Medulla oblongata (tissue), 1 donor: Measurements from ENCODE around the gene AFF2.
A peak's percentile ranks its signal among the peaks of the same experiment; 100 is the strongest.

Experiments used
- DNase-seq: peaks from one replicate; pipeline ENCODE4 v3.0.0-alpha.2; 2015; ENCODE audit errors: extremely low spot score

Gene AFF2

GRCh38 chrX:148582353-148582752 is 81.9 kb downstream of the AFF2 start:
- DNase-seq = no peak

- DNase-seq = no peak
These were observed 88.4 kb downstream of the AFF2 start for GRCh38 chrX:148588649-148589310.

- DNase-seq = no peak
These were observed 92.2 kb downstream of the AFF2 start for GRCh38 chrX:148592595-148592994.

GRCh38 chrX:148593146-148593545 is 92.7 kb downstream of the AFF2 start:
- DNase-seq = no peak

- DNase-seq = no peak
These were observed 93.6 kb downstream of the AFF2 start for GRCh38 chrX:148593987-148594386.

GRCh38 chrX:148599404-148599803 is 99.0 kb downstream of the AFF2 start:
- no peak for DNase-seq

GRCh38 chrX:148600131-148600530 is 99.7 kb downstream of the AFF2 start:
- DNase-seq = no peak

- no peak for DNase-seq
These were observed 100.2 kb downstream of the AFF2 start for GRCh38 chrX:148600581-148600980.

GRCh38 chrX:148601034-148601433 is 100.6 kb downstream of the AFF2 start:
- DNase-seq = no peak

GRCh38 chrX:148609515-148610327 is 109.3 kb downstream of the AFF2 start:
- DNase-seq = no peak

- DNase-seq = peak; percentile 3
These were observed 109.9 kb downstream of the AFF2 start for GRCh38 chrX:148610328-148610698.

- no peak for DNase-seq
These were observed 111.6 kb downstream of the AFF2 start for GRCh38 chrX:148611993-148612392.

GRCh38 chrX:148612431-148612830 is 112.0 kb downstream of the AFF2 start:
- no peak for DNase-seq

- DNase-seq = no peak
These were observed 113.2 kb downstream of the AFF2 start for GRCh38 chrX:148613636-148614035.

GRCh38 chrX:148615491-148615890 is 115.1 kb downstream of the AFF2 start:
- no peak for DNase-seq

- no peak for DNase-seq
These were observed 118.3 kb downstream of the AFF2 start for GRCh38 chrX:148618470-148619445.

GRCh38 chrX:148620023-148620422 is 119.6 kb downstream of the AFF2 start:
- DNase-seq = no peak

GRCh38 chrX:148624951-148625474 is 124.6 kb downstream of the AFF2 start:
- no peak for DNase-seq

GRCh38 chrX:148628621-148629020 is 128.2 kb downstream of the AFF2 start:
- no peak for DNase-seq

- peak; percentile 42 for DNase-seq
These were observed 129.0 kb downstream of the AFF2 start for GRCh38 chrX:148629434-148629833.

GRCh38 chrX:148632444-148632843 is 132.0 kb downstream of the AFF2 start:
- no peak for DNase-seq
